NK-92 (cell line): Measurements from ENCODE around the gene KRT6C.
"Not testable (repeated sequence)": the region's sequence is repeated elsewhere in the genome, so short reads cannot be mapped to it uniquely, and the experiment has no call there.

Experiments
- DNase-seq: peaks from one replicate; lab custom pipeline; 2025; ENCODE audit not compliant: unreplicated experiment; lab: John Stamatoyannopoulos, UW

Gene KRT6C

GRCh38 chr12:52458861-52459260, 14.7 kb downstream of the KRT6C start:
- DNase-seq, result no peak

GRCh38 chr12:52455821-52456220, 17.8 kb downstream of the KRT6C start:
- no peak for DNase-seq

GRCh38 chr12:52454411-52455201, 19.0 kb downstream of the KRT6C start:
- DNase-seq, result no peak

DNA sequence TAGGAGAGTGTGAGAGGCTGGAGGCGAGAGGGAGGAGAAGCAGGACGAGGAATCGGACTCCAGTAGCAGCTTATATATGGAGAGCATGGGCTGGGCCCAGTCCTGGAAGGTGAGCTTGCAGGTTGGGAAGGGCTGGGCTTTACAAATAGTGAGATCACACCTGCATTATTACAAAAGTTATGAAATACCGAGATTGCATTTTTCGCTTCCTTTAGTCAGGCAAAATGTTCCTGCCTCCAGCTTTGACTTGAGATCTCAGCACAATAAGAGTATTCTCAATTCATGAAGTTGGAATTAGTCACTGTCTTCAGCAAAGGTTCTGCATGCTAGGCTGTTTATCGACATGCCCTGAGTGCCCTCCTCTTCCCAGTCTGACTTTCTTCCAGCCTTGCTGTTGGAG, 21.5 kb downstream of the KRT6C start, which contains the start of gene KRT6B:
TSS of gene KRT6B (minus strand) at position 46 of the 400 bp plus-strand sequence. CDS start 68 bp downstream, outside the sequence.
- DNase-seq, result no peak

GRCh38 chr12:52448228-52448627, 25.4 kb downstream of the KRT6C start:
- DNase-seq, result no peak

DNA sequence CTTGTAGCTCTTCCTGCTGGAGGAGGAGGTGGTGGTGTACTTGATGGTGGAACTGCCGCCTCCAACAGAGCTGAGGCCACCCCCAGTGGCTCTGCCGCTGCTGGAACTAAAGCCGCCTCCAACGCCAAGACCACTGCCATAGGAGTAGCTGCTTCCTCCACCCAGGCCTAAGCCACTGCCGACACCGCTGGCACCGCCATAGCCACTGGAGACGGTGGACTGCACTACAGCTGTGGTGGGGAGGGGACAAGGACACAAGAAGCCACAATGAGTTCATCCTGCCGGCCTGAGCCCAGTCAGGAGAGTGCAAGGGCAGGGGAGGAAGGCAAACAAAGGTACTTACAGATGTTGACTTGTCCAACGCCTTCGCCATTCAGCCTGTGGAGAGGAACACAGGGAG, 26.4 kb downstream of the KRT6C start:
- not testable (repeated sequence) for DNase-seq

GRCh38 chr12:52446367-52447045, 27.1 kb downstream of the KRT6C start:
- no peak for DNase-seq

DNA sequence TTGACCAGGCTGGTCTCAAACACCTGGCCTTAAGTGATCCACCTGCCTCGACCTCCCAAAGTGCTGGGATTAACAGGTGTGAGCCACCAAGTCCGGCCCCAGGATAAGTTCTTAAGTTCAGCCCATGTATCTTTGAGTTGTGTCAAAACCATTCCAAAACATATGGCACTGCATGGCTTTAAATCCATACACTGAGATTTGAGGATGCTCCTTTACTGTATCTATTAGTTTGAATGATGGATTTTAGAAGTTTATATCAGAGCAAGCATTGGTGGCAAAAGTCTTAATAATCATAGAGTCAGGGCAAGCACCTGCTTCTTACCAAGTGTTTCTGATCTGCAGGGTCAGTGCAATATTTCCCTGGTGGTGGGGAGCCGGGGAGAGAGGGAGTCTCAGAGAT, 27.7 kb downstream of the KRT6C start:
- no peak for DNase-seq

GRCh38 chr12:52444647-52445595, 28.7 kb downstream of the KRT6C start:
- DNase-seq, result no peak

DNA sequence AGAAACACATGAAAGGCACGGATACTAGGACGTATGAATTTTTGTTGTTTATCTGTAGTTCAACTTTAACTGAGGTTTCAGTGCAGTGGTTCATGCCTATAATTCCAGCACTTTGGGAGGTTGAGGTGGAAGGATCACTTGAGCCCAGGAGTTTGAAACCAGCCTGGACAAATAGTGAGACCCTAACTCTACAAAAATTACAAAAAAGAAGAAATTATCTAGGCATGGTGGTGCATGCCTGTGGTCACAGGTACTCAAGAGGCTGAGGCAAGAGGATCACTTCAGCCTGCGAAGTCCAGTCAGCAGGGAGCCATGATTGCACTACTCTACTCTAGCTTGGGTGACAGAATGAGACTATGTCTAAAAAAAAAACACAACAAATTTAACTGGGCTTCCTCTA, 29.6 kb downstream of the KRT6C start:
- no peak for DNase-seq

DNA sequence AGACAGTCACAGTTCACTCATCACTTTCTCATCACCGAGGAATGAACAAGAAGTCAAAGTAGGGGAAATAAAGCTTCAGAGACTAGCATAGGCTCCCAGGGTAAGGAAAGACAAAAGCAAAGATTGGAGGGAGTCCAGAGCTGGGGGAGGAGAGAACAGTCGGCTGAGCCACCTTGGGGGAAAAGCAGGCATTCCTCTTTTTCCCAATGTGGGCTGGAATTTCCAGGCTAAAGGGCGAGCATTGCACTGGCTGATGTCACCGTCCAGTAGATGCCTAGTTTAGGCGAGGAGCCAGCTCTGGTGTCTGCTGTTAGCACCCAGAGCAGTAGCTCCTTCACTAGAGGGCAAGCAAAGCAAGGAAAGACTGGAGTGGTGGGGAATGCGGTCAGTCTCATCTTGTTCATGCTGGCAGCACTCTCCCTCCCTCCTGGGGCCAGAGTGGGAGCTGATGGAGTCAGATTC, 31.0 kb downstream of the KRT6C start:
- DNase-seq, result no peak

- no peak for DNase-seq
These were observed 32.2 kb downstream of the KRT6C start for GRCh38 chr12:52441320-52441911.

DNA sequence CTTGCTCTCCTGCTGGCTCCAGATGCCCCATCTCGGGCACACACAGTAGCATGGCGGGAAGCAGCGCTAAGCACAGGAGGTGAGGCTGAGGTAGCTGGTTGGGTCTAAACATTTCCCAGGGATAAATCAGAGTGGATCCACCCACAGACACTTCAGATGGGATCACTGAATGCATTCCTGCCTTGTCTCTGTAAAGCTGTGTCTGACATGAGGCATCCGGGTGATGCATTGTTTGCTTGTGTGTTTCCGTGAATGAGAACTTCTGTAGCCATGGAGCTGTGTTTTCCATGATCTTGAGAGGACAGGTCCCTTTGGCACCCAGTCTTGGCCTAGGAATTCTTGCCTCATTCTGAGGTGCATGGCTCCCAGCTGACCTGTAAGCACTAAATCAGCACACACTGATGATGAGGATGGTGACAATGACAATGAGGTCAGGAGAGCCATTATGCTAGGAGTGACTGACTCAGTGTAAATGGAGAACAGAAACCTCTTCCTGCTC, 32.7 kb downstream of the KRT6C start:
- no peak for DNase-seq

- no peak for DNase-seq
These were observed 33.8 kb downstream of the KRT6C start for GRCh38 chr12:52439845-52440244.

- DNase-seq, result no peak
These were observed 34.2 kb downstream of the KRT6C start for GRCh38 chr12:52439420-52439819.

GRCh38 chr12:52438305-52439301, 35.0 kb downstream of the KRT6C start:
- no peak for DNase-seq

DNA sequence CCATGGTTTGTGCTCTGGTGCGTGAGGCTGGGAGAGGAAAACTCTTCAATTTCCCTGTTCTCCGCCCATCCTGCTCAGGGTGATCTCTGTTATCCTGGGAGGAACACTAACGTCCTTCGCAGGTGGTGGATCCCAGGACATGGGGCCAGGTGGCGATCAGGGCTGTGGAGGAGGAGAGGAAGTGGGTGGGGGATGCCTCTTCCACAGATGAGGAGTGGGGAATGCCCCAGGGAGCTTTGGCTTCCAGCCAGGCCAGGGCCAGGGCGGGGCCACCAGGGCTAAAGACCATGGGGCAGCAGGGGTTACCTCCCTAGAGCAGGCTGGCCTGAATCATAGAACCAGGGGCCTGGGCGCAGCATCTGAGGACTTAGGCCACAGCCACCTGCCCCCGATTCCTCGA, 36.1 kb downstream of the KRT6C start:
- DNase-seq, result no peak

DNA sequence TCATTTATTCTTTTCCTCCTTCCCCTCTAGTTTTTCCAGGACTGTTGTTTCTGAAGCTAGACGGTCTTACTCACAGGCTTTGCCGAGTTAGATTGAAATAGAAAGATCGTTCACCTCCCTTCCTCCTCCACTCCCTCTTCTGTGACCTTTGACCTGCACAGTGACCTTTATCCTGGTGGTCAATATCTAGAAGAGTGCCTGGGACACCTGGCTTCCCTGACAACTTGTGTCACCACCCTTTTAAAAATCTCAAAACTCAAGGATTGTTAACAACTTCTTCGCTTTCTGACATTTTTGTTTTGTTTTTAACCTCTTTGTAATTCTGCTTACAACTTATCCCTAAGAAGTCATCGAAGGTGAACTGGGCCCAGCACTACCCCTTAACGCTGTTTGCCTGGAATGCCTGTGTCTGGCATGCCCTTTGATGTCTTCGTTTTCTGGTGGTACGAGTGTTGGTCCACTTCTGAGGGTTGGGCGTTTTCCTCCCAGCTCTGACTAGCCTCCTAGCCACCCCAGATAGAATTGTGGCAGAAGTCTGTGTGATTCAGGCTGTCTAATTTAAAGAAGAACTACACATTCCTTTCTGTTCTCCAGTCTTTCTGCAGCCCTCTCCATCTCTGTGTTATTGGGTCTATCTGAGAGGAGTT, 36.7 kb downstream of the KRT6C start:
- no peak for DNase-seq
